HG03039 (cell line): ENCODE measurements around the gene RPL26.
"Not testable (repeated sequence)": the region's sequence is repeated elsewhere in the genome, so short reads cannot be mapped to it uniquely, and the experiment has no call there.

Experiments
- ATAC-seq: cut with Tn5 transposase; IDR thresholded peaks from one replicate; pipeline ENCODE4 v1.9.1; 2021; ENCODE audit warnings: mild to moderate bottlenecking, moderate library complexity; ENCODE audit not compliant: unreplicated experiment

Gene RPL26

DNA sequence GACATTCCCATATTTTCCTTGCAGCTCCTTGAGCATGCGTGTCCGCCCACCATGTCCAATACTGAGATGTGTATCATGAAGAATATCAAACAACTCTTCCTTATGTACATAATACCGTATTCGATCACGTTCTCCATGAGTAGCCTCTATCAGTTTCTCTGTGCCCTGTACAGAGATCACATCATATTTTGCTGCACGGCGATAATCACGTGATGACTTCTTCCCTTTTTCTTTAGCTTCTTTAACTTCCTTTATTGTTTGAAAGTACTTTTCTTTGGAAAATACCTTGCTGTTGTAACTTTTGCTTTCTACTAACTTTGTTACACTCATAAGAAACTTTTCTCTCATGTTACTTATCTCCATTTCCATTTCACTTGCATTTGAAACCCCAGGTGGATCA lies 13.0 kb downstream of the RPL26 start:
- no peak for ATAC-seq

DNA sequence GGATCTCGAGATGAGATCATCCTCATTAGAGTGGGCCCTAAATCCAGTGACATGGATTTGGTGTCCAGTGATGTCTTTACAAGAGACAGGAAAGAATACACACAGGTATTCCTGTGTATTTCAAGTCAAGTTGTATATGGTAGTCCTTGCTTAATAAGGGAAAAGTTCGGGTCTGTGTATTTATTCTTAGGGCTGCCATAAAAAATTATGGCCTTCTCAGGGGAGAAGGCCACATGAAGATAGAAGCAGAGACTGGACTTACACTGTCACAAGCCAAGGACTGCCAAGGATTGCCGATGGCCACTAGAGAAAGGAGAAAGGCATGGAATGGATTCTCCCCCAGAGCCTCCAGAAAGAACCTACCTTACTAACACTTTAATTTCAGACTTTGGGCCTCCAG lies 14.8 kb downstream of the RPL26 start:
- no peak for ATAC-seq

GRCh38 chr17:8366231-8366630 lies 16.8 kb downstream of the RPL26 start:
- ATAC-seq: no peak

DNA sequence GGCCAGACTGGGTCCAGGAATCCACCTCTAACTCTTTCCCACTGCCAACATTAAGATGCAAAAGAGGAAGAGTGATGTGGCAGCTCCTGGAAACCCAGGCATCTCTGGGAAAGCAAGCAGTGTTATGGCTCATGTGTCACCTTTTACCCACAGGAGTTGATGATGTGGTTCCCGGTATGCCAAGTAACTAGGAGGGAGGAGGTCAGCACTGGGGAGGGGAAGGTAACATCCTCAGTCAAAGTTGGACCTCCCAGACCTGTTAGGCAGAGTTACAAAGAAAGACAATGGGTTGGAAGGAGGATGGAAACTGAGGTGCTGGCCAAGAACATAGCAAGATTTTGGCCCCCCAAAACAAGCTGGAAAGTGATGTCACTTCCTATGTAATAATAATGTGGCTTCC lies 17.9 kb downstream of the RPL26 start:
- ATAC-seq: no peak

GRCh38 chr17:8362651-8363332 lies 20.2 kb downstream of the RPL26 start:
- ATAC-seq: no peak

DNA sequence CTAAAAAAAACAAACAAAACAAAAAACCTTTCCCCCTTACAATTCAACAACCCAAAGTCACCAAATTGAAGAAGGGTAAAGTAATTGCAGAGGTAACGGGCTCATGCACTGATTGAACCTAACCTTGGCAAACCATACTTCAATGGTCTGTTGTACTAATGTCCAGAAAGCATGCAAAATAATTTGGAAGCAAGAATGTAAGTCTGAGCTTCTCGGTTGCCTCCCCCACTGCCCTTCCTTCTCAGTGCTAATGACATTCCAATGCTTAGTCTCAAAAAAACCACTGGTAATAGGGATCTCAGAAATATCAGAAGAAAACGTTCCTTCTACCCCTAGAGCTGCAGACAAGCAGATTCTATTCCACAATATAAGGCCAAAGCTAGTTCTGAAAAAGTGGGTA lies 22.2 kb downstream of the RPL26 start:
- ATAC-seq: no peak

DNA sequence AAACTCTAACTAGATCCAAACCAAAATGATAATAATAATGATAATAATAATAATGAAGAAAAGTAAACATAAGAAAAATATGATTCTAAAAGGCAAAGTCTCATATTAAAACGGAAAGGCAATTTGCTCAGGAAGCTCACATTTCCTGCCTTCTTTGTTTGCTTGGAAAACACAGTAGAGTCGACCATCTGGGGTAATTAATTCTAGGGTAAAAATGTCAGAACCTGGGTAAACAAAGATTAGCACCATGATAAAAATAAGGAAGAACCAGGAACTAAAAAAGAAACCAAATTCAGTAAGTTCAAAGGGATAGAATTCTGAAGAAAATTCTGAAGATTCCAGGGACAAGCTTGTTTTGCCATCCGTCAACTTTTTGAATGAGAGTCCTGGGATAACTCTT lies 22.7 kb downstream of the RPL26 start:
- no peak for ATAC-seq

- ATAC-seq: no peak
These were observed 23.2 kb downstream of the RPL26 start for GRCh38 chr17:8359769-8360168.

GRCh38 chr17:8357910-8358309 lies 25.1 kb downstream of the RPL26 start:
- no peak for ATAC-seq

- no peak for ATAC-seq
These were observed 28.8 kb downstream of the RPL26 start for GRCh38 chr17:8354236-8354635.

GRCh38 chr17:8353736-8354135 lies 29.3 kb downstream of the RPL26 start:
- ATAC-seq: no peak

DNA sequence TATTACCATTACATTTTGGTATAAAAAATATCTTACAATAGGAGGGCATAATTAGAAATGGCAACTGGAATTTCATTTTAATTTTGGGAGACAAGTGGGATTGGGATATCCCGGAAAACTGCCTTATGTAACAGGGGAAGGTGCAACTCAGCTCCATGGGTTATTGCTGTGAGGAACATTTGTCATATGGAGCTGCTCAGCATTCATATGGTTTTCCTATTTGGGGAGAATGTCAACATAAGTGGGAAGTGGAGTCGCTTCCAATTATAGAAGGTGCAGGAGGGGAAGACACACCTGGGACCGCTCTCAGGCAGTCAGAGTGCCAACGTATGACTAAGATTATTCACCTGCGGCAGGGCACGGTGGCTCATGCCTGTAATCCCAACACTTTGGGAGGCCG lies 32.7 kb downstream of the RPL26 start:
- no peak for ATAC-seq

GRCh38 chr17:8347001-8347400 lies 36.0 kb downstream of the RPL26 start:
- not testable (repeated sequence) for ATAC-seq

DNA sequence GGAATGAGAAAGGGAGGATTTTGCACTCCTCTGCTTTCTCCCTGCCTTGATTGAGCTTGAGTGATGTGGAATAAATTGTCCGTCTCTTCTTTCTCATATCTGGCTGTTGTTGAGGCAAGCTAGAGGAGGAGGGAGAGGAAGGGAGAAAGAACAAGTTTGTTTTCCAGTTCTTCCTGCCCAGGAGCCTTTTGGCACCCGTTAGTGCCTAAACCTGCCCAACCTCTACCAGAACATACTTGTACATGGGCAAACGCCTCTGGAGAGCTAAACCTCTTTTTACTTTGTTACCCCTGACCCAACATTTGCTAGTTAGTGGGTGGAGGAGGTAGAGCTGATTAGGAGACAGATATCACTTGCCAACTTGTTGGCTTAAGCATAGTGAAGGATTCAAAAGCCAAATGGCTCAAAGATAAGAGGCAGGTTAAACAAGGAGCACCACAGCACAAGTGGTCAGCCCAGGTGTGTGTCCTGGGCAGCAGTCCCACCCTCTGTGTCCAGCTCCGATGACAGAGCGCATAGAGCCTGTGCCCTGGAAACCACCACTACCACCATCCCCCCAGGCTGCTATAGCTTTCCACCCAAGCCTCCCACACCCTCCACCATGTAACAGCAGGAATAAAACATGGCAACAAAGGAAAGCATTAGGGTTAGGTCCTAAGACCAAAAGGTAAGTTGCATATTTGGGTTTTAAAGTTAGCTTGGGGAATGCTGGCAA lies 36.9 kb downstream of the RPL26 start:
- ATAC-seq: no peak

GRCh38 chr17:8345052-8345690 lies 37.8 kb downstream of the RPL26 start:
- ATAC-seq: no peak

DNA sequence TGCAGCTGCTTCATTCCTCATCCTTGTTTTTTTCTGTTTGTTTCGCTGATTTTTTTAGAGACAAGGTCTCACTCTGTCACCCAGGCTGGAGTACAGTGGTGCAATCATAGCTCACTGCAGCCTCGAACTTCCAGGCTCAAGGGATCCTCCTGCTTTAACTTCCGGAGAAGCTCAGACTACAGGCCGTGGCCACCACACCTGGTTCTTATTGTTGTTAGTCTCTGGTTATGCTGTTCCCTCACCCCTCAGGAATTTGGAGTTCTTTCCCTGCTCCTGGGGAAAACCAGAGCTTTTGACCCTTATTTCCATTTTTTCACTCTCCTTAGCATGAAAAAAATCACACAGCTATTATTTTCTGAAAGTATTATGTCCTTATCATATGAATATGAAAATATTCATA lies 41.5 kb downstream of the RPL26 start:
- no peak for ATAC-seq

GRCh38 chr17:8339540-8339939 lies 43.5 kb downstream of the RPL26 start, which contains the start of gene ODF4:
TSS of gene ODF4 (plus strand) at chr17:8339840. CDS start at chr17:8340052, 212 bp downstream.
- no peak for ATAC-seq

- no peak for ATAC-seq
These were observed 44.2 kb downstream of the RPL26 start for GRCh38 chr17:8338753-8339140.

- no peak for ATAC-seq
These were observed 44.9 kb downstream of the RPL26 start for GRCh38 chr17:8337802-8338752.

GRCh38 chr17:8333281-8333680 lies 49.7 kb downstream of the RPL26 start:
- ATAC-seq: no peak

DNA sequence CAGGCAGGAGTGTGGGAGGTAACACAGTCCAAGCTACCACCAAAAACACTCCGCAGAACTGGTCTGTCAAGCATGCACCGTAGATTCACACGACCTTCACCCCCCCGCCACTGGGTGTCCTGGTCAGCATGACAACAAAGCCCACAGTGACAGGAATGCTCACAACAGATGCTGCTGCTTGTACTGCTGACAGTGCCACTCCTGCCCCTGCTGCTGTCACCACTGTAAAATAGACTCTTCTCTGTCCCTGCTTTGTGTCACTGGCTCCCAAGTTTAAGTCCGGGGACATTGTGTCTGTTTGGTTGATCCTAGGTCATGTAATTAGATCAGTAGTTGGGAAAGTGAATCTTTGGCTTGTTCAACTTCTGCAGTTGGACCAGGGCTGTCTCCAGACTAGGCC lies 50.3 kb downstream of the RPL26 start:
- no peak for ATAC-seq
